Measurements from ENCODE around the gene CNGA4.

The CNGA4 gene
- total RNA-seq: 0 to 0.80 (median 0.19) reads per million in 4 donors

DNA sequence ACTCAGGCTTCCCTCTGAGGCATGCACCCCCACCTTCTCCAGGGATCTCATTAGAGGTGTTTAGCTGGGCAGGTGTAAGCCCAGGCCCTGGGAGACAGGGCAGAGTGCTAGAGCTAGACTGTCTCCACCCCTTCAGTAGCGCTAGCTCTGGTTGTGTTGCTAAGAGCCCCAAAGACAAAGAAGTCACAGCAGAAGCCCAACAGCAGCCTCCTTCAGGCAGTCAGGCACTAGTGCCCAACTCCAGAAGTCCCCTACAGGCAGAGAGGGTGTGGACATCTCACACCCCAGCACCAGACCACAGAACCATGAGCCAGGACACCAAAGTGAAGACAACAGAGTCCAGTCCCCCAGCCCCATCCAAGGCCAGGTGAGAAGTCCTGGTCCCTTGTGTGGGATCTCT lies at the start of gene CNGA4:
CNGA4 (plus strand) TSS at position 188 of the 400 bp plus-strand sequence; CDS start at position 306, 118 bp downstream.
- no peak for DNase-seq

DNA sequence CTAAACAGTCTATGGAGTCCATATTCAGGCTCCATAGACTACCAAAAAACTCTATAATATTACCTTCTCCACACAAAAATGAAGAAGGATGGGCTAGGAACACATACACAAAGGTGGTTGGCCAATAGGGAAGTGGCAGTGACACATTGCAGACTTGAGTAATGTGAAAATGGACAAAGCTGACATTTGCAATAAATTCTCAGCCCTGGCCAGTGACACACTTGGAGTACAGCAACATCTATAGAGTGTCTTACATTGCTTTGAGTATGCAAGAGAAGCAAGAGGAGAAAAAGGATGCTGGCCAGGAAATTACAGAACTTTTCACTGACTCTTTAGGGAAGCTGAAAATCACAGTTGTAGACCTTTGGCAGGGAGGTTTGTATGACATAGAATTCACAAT lies 47.1 kb upstream of the CNGA4 start:
- DNase-seq: no peak

DNA sequence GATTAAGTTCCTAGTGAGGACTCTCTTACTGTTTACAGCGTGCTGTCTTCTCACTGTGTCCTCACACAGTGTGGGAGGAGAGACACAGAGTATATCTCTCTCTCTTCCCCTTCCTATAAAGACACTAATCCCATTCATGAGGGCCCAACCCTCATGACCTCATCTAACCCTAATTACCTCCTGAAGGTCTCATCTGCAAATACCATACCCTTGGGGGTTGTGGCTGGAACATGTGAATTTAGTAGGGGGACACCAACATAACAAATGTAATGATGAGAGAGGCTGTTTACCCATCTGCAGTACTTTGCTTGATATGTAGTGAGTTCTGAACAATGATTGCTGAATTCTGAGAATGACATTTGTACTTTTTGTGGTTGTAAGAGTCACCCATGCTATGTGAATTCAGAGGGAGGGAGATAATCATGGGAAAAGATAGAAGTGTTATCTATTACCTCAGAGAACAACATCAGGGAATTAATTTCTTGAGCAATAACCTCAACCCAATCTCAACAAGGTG lies 44.8 kb upstream of the CNGA4 start:
- no peak for DNase-seq

DNA sequence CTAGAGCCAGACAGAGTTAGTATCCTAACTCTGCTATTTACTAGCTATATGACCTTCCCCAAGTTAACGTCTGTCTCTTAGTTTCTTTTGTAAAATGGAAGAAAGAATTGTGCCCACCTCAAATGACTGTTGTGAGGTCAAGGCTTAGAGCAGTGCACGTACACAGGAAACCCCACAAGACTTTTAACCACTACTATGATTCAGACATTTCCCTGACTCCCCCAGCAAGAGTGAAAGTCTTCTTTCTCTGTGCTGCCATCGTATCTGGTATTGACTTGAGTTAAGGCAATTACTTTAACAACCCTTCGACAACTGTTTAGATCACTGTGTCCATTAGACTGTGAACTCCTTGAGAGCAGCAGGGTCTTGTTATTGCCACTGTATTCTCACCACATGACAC lies 42.5 kb upstream of the CNGA4 start:
- DNase-seq: peak in 1 of 5 donors; percentile 7

DNA sequence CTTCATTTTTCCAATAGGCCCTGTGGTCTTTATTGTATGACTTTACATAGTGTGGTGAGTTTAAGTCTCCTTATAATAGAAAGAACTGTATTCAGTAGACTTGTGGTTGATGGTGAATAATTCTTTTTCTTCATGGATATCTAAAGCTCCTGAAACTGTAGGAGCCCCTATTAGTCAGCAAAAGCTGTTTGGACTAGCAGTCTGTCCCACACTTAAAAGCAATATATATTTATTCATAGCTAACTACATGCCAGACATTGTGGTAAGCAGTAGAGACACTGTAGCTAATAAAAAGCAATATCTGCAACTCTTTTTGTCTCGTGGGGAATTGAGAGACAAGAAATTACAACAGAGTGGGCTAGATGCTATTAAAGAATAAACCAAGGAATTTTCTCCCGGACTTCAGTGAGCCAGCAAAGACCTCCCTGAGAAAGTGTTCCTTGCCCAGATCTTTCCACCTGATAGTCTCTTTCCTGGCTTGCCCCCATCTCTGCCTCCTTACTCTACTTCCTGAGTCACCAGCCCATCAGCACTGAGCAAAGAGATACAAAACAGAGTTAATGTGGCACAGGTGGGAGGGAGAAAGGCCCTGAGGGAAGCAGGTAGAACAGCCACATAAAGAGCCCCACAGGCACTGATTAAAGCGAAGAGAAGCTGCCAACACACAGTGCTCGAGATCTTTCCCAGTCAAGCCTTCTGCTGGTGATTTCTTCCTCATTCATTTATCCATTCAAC lies 41.3 kb upstream of the CNGA4 start:
- no peak for DNase-seq

- no peak for DNase-seq
Measured at GRCh38 chr11:6199174-6199810, 39.6 kb upstream of the CNGA4 start, which contains the start of gene OR52W1. OR52W1 (plus strand) TSS chr11:6199224; CDS start chr11:6199224, 0 bp downstream.

- DNase-seq: peak in 1 of 5 donors; percentile 32
Measured at GRCh38 chr11:6200975-6201374, 37.9 kb upstream of the CNGA4 start.

GRCh38 chr11:6201481-6201880 lies 37.4 kb upstream of the CNGA4 start:
- peak in 1 of 5 donors; percentile 9 for DNase-seq

DNA sequence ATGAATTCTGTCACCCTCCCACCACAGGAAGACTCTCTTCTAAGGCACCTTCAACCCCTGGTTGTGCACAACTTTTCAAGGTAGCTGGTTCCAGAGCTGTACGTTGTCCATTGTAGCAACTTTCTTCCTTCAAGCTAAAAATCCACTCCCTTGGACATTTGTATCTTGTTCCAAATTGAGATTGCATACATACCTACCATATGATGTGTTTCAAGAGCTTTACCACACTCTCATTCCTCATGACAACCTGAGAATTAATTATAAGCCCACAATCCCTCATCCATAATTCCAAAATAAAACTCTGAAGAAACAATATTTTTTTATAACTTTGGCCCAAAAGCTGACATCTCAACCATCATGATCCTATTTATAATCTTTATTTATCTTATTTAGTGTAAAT lies 36.8 kb upstream of the CNGA4 start:
- DNase-seq: no peak

- DNase-seq: peak in 1 of 5 donors; percentile 31
Measured at GRCh38 chr11:6203327-6203726, 35.6 kb upstream of the CNGA4 start.

GRCh38 chr11:6204706-6205105 lies 34.2 kb upstream of the CNGA4 start:
- DNase-seq: no peak

DNA sequence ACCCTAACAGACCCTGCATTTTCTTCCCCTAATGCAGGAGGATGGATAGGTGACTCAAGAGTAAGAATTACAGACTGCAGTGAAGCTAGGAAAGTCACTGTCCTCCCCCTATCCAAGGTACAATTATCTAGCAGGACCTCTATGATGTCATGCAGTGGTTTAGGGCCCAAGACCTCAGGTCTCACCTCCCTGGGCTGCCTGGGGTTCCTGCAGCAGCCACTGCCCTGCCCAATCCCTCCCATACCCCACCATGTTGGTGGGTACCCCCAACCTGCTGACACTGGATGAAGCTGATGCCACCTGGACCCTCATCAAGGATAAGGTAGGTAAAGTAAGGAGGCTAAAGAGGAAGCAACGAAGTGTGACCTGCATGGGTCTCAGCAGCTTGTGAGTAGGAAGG lies 33.5 kb upstream of the CNGA4 start, which contains the start of gene C11orf42:
C11orf42 (plus strand) TSS at position 192 of the 400 bp plus-strand sequence; CDS start at position 251, 59 bp downstream.
- no peak for DNase-seq

- DNase-seq: no peak
Measured at GRCh38 chr11:6206456-6207180, 32.3 kb upstream of the CNGA4 start.

DNA sequence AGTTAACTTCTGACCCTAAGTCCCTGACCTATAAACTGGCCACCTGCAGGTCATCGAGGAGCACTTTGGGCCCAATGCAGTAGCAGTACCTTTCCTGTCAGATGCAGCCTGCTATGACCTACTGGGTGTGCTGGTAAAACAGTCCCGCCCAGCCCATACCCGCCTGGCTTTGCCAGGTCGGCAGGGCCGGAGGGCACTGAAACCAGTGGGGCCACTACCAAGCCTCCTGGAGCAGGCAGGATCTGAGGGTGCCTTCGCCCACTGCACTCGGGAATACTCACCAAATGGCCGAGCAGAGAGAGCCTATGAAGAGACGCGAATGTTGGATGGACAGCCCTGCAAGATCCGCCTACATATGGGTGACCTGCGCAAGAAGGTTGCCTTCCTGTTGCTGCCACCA lies 29.1 kb upstream of the CNGA4 start:
- DNase-seq: no peak

DNA sequence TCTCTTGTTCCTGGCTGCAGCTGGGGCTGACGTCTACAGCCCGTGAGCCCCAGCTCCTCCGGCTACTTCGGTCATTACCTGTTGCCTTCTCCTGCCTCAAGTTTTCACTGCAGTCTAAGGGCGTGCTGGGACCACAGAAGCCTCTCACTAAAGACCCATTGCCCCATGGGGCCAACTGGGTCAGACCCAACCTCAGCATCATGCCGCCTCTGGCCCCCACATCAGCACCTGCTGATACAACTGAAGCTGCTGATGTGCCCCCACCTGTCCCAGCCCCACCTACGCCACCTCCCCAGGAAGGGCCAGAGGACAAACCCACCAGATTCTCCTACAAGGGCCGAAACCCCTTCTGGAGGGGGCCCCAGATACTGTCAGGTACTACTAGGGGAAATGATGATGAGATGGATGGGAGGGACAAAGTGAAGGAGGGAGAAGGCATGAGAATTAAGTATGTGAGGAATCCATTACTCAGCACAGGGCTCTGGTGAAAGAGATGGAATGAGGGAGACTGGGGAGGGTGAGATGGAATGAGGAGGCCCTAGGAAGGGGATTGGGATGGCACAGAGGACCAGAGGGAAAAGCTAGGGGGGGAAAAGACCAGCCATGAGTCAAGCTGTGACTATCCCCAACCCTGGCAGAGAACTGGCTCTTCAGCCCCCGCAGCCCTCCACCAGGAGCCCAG lies 28.5 kb upstream of the CNGA4 start:
- no peak for DNase-seq

GRCh38 chr11:6214530-6214929 lies 24.4 kb upstream of the CNGA4 start:
- no peak for DNase-seq

GRCh38 chr11:6216501-6216900 lies 22.4 kb upstream of the CNGA4 start:
- DNase-seq: no peak

DNA sequence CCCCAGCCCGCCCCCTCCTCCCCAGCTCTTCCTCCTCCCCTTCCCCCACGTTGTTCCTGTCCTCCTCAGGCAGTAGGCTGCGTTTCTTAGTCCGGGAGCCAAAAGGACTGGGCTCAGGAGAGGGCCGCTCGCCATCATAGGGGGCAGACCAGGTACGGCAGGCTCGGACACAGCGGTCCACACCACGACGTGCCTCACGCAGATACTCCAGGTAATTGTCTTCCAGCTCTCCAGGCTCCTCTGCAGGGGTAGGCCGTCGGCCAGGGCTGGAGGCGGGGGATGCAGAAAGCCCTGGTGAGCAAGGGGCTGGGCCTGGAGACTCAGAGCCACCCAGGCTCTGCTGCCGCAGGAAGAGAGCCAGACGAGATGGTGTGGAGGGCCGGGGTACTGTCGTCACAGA lies 21.2 kb upstream of the CNGA4 start:
- no peak for DNase-seq

DNA sequence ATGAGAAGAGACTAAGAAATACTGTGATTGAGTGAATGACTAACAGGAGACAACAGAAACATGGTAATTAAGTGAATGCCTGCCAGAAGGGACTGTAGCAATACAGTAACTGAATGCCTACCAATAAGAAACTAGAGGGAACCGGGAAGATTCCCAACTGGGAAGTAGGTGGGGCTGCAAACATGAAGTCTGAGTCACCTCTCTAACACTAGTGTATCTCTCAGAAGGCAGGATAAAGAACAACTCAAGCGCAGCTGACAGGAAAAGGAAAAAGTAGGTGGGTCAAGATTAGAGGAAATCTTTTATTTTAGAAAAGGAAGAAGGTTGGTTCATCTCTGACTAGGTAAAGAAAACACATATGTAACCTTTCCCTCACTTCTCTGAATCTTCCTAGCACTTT lies 19.5 kb upstream of the CNGA4 start:
- no peak for DNase-seq

GRCh38 chr11:6223854-6224253 lies 15.0 kb upstream of the CNGA4 start:
- no peak for DNase-seq

- no peak for DNase-seq
Measured at GRCh38 chr11:6224421-6224820, 14.5 kb upstream of the CNGA4 start.

DNA sequence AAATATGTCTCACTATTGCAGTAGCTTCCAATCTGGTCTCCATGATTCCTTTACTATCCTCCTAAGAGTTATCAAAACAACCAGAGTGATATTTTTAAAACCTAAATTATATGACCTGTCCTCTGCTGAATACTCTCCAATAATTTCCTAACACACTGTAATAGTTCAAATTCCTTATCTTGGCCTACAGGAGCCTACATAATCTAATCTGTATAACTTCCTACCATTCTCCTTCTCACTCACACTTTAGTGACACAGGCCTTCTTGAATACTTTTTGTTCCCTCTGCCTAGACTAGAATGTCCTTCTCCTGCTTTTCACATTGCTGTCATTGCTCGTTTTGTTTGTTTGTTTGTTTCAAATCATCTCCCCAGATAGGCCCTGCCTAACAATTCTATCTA lies 13.9 kb upstream of the CNGA4 start:
- DNase-seq: no peak

DNA sequence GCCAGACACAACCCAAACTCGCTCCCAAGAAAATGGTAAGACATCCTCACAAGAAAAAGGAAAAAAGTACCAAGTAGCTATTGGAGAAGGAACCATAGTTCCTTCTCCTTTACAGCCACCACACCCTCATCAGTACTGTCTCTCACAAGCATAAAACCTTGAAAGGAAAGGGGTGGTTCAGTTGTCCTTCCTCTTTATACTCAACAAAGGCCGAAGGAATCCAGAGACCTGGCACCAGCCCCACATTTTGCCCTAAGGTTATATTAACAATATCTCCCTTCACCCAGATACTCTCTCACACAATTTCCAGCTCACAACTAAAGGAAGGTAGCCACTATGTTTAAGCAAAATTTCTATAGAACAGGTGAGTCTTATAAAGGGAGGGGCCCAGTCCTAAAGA lies 13.0 kb upstream of the CNGA4 start:
- no peak for DNase-seq
